Upper lobe of right lung (tissue), 1 donor: ENCODE measurements around the gene IQGAP2. TPM values are rescaled to one million over a fixed set of nuclear protein-coding genes. Genes with fewer than 3 reads are reported as not detected.

Experiments
- ATAC-seq: fragments of 200-7000 bp; cut with Tn5 transposase; one replicate; pipeline ENCODE4 v1.9.1; 2020; ENCODE audit warnings: mild to moderate bottlenecking, moderate library complexity
- DNase-seq: peaks from one replicate; pipeline ENCODE4 v3.0.0-alpha.2; 2020
- H3K27ac ChIP-seq: fragments of 200-600 bp; one replicate; pipeline ENCODE4 v1.8.0; 2022
- H3K27me3 ChIP-seq: fragments of 200-600 bp; one replicate; pipeline ENCODE4 v1.8.0; 2022; ENCODE audit warnings: mild to moderate bottlenecking
- H3K36me3 ChIP-seq: fragments of 200-600 bp; one replicate; pipeline ENCODE4 v1.8.0; 2022
- H3K4me1 ChIP-seq: fragments of 200-600 bp; one replicate; pipeline ENCODE4 v1.8.0; 2022
- H3K4me3 ChIP-seq: fragments of 200-600 bp; one replicate; pipeline ENCODE4 v1.8.0; 2022; ENCODE audit warnings: mild to moderate bottlenecking
- H3K9me3 ChIP-seq: fragments of 200-600 bp; one replicate; pipeline ENCODE4 v1.8.0; 2022
- CTCF ChIP-seq: fragments of 200-600 bp; IDR thresholded peaks from one replicate; pipeline ENCODE4 v1.8.0; 2022; ENCODE audit warnings: antibody characterized with exemption
- intact Hi-C: fragments of 100-400 bp; cut with DNase I; formaldehyde crosslinking; loops from one replicate; pipeline ENCODE4 v1.11.0; 2022
- total RNA-seq: library from RNA; stranded (reverse); fragmentation: NEBNext Ultra II Directional; extraction: Animal tissue kit (Norgen Biotek cat#: 25700); gene quantifications from one replicate; pipeline ENCODE4 v1.2.1, GENCODE V29; 2021
- donor health status: DM: no; HTN: yes; CAD: no; lungs with severe emphysema.

Gene IQGAP2
- total RNA-seq, 1 donor from 2014 or later = 31.0 TPM

- H3K36me3 ChIP-seq = no peaks in the 10 kb centered on the region
Measured at GRCh38 chr5:76475385-76475784, 72.3 kb downstream of the IQGAP2 start.

GRCh38 chr5:76475936-76476335 is 72.9 kb downstream of the IQGAP2 start:
- no peak overlapping the region for H3K4me3 ChIP-seq
- DNase-seq = no peak
- no peaks in the 10 kb centered on the region for H3K36me3 ChIP-seq
- no peak for TF ChIP-seq CTCF
- H3K4me1 ChIP-seq = no peaks in the 10 kb centered on the region
- intact Hi-C loops = no loop called here
- H3K27me3 ChIP-seq = no peaks in the 10 kb centered on the region
- no peak for ATAC-seq
- H3K27ac ChIP-seq = no peak overlapping the region
- H3K9me3 ChIP-seq = no peaks in the 10 kb centered on the region

More at GRCh38 chr5:76475385-76475784, 72.3 kb downstream of the IQGAP2 start:
- ATAC-seq (no peak), DNase-seq (no peak)
- Histone ChIP-seq H3K27me3 (no peaks in the 10 kb centered on the region), H3K4me1 (no peaks in the 10 kb centered on the region), H3K27ac (no peak overlapping the region), H3K9me3 (no peaks in the 10 kb centered on the region), H3K4me3 (no peak overlapping the region)
- intact Hi-C loops = no loop called here
- TF ChIP-seq CTCF = no peak

GRCh38 chr5:76476474-76477038 is 73.5 kb downstream of the IQGAP2 start:
- no peaks in the 10 kb centered on the region for H3K4me1 ChIP-seq
- ATAC-seq (no peak), DNase-seq (no peak)
- no peak overlapping the region for H3K4me3 ChIP-seq
- H3K9me3 ChIP-seq = no peaks in the 10 kb centered on the region
- no peak overlapping the region for H3K27ac ChIP-seq
- no peak for TF ChIP-seq CTCF
- intact Hi-C loops = no loop called here
- no peaks in the 10 kb centered on the region for H3K36me3 ChIP-seq
- no peaks in the 10 kb centered on the region for H3K27me3 ChIP-seq

- intact Hi-C loops = no loop called here
- no peak overlapping the region for H3K4me3 ChIP-seq
- DNase-seq (no peak), ATAC-seq (no peak)
- H3K27me3 ChIP-seq = no peaks in the 10 kb centered on the region
- no peaks in the 10 kb centered on the region for H3K36me3 ChIP-seq
- H3K9me3 ChIP-seq = no peaks in the 10 kb centered on the region
- no peak overlapping the region for H3K27ac ChIP-seq
- TF ChIP-seq CTCF = no peak
- peaks cover 3% of the 10 kb centered on the region for H3K4me1 ChIP-seq
Measured at GRCh38 chr5:76477061-76477460, 74.0 kb downstream of the IQGAP2 start.

DNA sequence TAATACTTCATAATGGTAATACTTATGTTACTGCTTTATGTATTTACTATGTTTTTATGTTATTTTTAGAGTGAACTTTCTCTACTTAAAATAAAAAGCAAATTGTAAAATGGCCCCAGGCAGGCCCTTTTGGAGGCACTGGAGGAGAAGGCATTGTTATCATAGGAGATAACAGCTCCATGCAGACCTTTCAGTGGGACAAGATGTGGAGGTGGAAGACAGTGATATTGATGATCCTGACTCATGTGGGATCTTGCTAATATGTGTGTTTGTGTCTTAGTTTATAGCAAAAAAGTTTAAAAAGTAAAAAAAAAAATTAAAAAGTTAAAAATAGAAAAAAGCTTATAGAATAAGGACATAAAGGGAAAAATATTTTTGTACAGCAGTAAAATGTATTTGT is 74.5 kb downstream of the IQGAP2 start:
- Histone ChIP-seq H3K4me1 (peaks cover 3% of the 10 kb centered on the region), H3K27me3 (no peaks in the 10 kb centered on the region), H3K36me3 (no peaks in the 10 kb centered on the region), H3K27ac (no peak overlapping the region), H3K4me3 (no peak overlapping the region), H3K9me3 (no peaks in the 10 kb centered on the region)
- no peak for ATAC-seq
- DNase-seq = no peak
- TF ChIP-seq CTCF = no peak
- intact Hi-C loops = no loop called here

DNA sequence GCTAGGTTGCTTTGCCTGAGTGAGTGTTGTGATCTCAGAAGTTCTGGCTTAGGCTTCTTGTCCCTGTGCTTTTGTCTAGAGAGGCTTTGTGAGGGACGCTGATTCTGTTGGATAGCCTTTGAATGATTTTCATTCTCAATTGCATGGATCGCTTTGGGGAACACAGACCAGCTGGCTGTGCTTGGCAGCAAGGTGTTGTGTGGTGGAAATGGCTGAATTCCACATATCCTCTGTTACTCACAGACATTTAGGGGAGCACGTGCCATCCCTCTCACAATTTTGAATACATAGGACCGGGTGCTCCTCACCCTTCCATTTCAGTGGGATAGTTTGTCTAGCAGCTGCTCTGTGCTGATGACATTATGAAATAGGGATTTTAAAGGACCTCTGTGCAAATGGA is 76.2 kb downstream of the IQGAP2 start:
- intact Hi-C loops = no loop called here
- Histone ChIP-seq H3K9me3 (no peaks in the 10 kb centered on the region), H3K4me1 (peaks cover 9% of the 10 kb centered on the region), H3K4me3 (no peak overlapping the region), H3K27ac (no peak overlapping the region), H3K27me3 (no peaks in the 10 kb centered on the region), H3K36me3 (no peaks in the 10 kb centered on the region)
- TF ChIP-seq CTCF = no peak
- DNase-seq = no peak
- ATAC-seq = no peak
